Body of pancreas (tissue), 4 donors: Measurements from ENCODE around the gene GALNT12. TPM values are rescaled to one million over a fixed set of nuclear protein-coding genes. Genes with fewer than 3 reads are reported as not detected.

Experiments
- ATAC-seq: fragments of 150-250 bp; one replicate; pipeline ENCODE4 v1.9.1; 2016
- DNase-seq, 4 donors: peaks; one replicate each; pipeline ENCODE4 v3.0.0-alpha.2; 2019
- H3K27ac ChIP-seq, 4 donors: fragments of 200-600 bp; sonication (generic); 1 replicate in 3 of 4; 2 replicates in 1 of 4; pipeline versions ENCODE4 v1.5.1 to v1.6.1; 2016 to 2019; ENCODE audit warnings: mild to moderate bottlenecking in 1 of 4, mixed read lengths in 1 of 4, moderate library complexity in 1 of 4
- H3K27me3 ChIP-seq, 2 donors: fragments of 200-600 bp; sonication (generic); one replicate each; pipeline ENCODE4 v1.6.0; 2016; ENCODE audit warnings: mild to moderate bottlenecking in 1 of 2
- H3K36me3 ChIP-seq, 2 donors: fragments of 200-600 bp; sonication (generic); replicated peaks in 1 of 2; 2 replicates each; pipeline ENCODE4 v1.5.1; 2016; ENCODE audit warnings: low read depth in 2 of 2; ENCODE audit not compliant: insufficient read depth in 1 of 2
- H3K4me1 ChIP-seq: fragments of 200-600 bp; sonication (generic); one replicate; pipeline ENCODE4 v1.6.0; 2016
- H3K4me3 ChIP-seq, 2 donors: fragments of 200-600 bp; sonication (generic); 1 replicate in 1 of 2; 2 replicates in 1 of 2; pipeline ENCODE4 v1.5.1; 2016 to 2019
- H3K9me3 ChIP-seq, 3 donors: fragments of 200-600 bp; sonication (generic); 1 replicate in 2 of 3; 2 replicates in 1 of 3; pipeline ENCODE4 v1.5.1; 2016
- POLR2A ChIP-seq, 3 donors: fragments of 450-650 bp; IDR thresholded peaks; one replicate each; pipeline ENCODE4 v1.6.1; 2016; ENCODE audit warnings: antibody characterized with exemption in 3 of 3, mild to moderate bottlenecking in 2 of 3
- WGBS, 2 donors: methylation state at CpG; one replicate each; pipeline ENCODE4 v1.1.5; 2017; 5-methylcytosine and 5-hydroxymethylcytosine counted together
- intact Hi-C: fragments of 100-400 bp; cut with DNase I; formaldehyde crosslinking; loops from one replicate; pipeline ENCODE4 v1.15.1; 2023
- total RNA-seq, 2 donors: library from RNA; depleted of rRNA; stranded (reverse); fragments of >200 nt; gene quantifications; one replicate each; pipeline ENCODE4 v1.1.0, GENCODE V29; 2016
- TF ChIP-seq, protein P1 (sequence below), 7 experiments: fragments of 450-650 bp in 4 of 7; fragments of 200-600 bp in 3 of 7; sonication (generic) in 3 of 7; IDR thresholded peaks; one replicate each; pipeline ENCODE4 v1.5.1; 2016 to 2019; ENCODE audit warnings: antibody characterized with exemption in 7 of 7

GALNT12 gene
- total RNA-seq, 2 donors from 2014 or later: 13.0 to 53.1 TPM

DNA sequence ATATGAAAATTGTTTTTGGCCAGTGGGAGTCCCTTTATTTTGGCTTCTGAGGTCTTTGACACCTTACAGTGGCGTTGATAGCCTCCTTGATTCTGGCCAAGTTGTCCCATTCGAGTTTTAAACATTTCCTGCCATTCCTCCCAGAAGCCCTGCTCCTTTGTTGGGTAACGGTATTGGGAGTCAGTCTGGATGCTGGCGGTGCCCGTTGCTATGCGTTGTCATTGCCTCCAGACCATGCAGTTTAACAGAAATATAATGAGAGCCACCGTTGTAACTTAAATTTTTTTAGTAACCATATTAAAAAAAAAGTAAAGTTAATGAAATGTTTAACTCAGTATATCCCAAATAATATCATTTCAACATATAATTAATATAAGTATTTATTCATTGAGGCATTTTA lies 35.0 kb downstream of the GALNT12 start:
- ATAC-seq: no peak
- no peaks in the 10 kb centered on the region for H3K9me3 ChIP-seq
- 91 to 93% methylated on average over 7 of the region's 7 CpGs for WGBS, 2 donors
- H3K27ac ChIP-seq: no peak overlapping the region
- intact Hi-C loops: no loop called here
- no peaks in the 10 kb centered on the region for H3K4me1 ChIP-seq
- H3K4me3 ChIP-seq: no peak overlapping the region
- peaks cover 0 to 2% of the 10 kb centered on the region in 2 donors for H3K36me3 ChIP-seq
- no peaks in the 10 kb centered on the region for H3K27me3 ChIP-seq
- TF ChIP-seq, protein P1, sequence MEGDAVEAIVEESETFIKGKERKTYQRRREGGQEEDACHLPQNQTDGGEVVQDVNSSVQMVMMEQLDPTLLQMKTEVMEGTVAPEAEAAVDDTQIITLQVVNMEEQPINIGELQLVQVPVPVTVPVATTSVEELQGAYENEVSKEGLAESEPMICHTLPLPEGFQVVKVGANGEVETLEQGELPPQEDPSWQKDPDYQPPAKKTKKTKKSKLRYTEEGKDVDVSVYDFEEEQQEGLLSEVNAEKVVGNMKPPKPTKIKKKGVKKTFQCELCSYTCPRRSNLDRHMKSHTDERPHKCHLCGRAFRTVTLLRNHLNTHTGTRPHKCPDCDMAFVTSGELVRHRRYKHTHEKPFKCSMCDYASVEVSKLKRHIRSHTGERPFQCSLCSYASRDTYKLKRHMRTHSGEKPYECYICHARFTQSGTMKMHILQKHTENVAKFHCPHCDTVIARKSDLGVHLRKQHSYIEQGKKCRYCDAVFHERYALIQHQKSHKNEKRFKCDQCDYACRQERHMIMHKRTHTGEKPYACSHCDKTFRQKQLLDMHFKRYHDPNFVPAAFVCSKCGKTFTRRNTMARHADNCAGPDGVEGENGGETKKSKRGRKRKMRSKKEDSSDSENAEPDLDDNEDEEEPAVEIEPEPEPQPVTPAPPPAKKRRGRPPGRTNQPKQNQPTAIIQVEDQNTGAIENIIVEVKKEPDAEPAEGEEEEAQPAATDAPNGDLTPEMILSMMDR (IDR thresholded peaks at IDR 0.05): no peak
- no peak for TF ChIP-seq POLR2A (IDR thresholded peaks at IDR 0.05)
- DNase-seq: no peak

DNA sequence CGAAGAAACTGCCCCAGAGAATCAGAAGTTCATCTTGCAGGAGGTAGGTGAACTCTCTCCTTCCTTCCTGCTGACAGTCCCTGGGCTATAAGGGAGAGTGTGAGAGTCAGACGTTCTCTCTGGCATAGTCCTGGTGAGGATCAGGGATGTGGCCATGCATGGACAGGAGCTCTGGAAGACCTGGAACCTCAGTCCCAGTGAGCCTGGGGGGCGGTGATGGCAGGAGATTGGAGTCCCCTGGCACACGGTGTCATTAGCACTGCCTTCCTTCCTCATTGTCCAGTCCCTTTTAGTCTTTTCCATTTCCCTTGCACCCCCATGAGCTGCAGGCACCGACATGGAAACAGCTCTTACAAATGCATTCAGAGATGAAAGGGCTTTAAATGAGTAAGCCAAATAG lies 38.6 kb downstream of the GALNT12 start:
- Histone ChIP-seq H3K9me3 (no peaks in the 10 kb centered on the region), H3K27ac (no peak overlapping the region), H3K36me3 (peaks cover 0 to 1% of the 10 kb centered on the region in 2 donors), H3K4me3 (no peak overlapping the region), H3K27me3 (no peaks in the 10 kb centered on the region), H3K4me1 (peaks cover 12% of the 10 kb centered on the region)
- DNase-seq: no peak
- TF ChIP-seq, protein P1 (IDR thresholded peaks at IDR 0.05): no peak
- no peak for TF ChIP-seq POLR2A (IDR thresholded peaks at IDR 0.05)
- 84 to 85% methylated on average over 5 of the region's 5 CpGs for WGBS, 2 donors
- intact Hi-C loops: no loop called here
- ATAC-seq: no peak

DNA sequence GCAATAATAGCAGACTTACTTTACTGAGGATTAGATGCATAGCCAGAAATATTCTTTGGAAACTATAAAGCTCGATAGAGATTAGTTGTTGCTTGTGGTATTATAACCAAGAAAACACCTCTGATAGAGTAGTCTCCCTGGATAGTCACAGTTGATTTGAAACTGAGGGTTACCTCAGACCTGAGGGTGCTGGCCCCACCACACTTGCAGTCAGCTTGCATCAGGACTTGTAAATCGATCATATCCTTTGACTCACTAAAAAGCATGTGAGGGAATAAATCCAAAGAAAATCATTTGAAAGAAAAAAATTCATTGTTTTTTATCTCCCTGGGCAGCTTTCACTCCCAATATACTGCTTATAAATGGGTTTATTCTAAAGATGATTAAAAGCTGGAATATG lies 39.4 kb downstream of the GALNT12 start:
- no peaks in the 10 kb centered on the region for H3K36me3 ChIP-seq
- H3K9me3 ChIP-seq: no peaks in the 10 kb centered on the region
- no peak overlapping the region for H3K4me3 ChIP-seq
- peaks cover 12% of the 10 kb centered on the region for H3K4me1 ChIP-seq
- ATAC-seq: no peak
- intact Hi-C loops: no loop called here
- TF ChIP-seq, protein P1 (IDR thresholded peaks at IDR 0.05): no peak
- TF ChIP-seq POLR2A (IDR thresholded peaks at IDR 0.05): no peak
- 87 to 88% methylated on average over 2 of the region's 2 CpGs for WGBS, 2 donors
- no peak for DNase-seq
- H3K27me3 ChIP-seq: no peaks in the 10 kb centered on the region
- H3K27ac ChIP-seq: no peak overlapping the region

DNA sequence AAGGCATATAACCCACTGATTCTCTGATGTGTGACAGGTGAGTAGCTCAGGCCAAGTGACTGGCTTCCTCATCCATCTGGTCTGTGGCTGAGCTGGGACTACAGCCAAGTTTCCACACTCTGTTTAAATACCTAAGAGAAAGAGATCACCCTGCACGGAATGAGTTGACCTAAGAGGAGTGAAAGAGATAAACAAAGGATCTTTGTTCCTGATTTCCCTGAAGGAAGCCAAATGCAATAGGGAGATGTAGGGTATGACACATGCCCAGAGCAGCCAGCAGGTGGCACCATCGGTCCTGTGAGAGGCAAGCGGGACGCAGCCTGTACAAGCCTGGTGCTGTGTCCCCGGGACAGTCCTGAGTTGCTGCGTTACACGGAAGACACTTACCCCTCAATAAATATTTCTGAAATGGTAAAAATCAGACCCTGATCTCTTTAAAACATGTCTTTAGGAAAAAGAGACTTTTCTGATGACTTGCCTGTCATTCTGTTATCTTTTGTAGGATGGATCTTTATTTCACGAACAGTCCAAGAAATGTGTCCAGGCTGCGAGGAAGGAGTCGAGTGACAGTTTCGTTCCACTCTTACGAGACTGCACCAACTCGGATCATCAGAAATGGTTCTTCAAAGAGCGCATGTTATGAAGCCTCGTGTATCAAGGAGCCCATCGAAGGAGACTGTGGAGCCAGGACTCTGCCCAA lies 41.1 kb downstream of the GALNT12 start:
- H3K9me3 ChIP-seq: no peaks in the 10 kb centered on the region
- ATAC-seq (peak; percentile 97), DNase-seq (peak; percentile 92 to 95 (median 92))
- H3K4me3 ChIP-seq: no peak overlapping the region
- intact Hi-C loops: no loop called here
- 7 to 8% methylated on average over 16 of the region's 16 CpGs for WGBS, 2 donors
- peaks cover 12% of the 10 kb centered on the region for H3K4me1 ChIP-seq
- TF ChIP-seq POLR2A (IDR thresholded peaks at IDR 0.05): no peak
- TF ChIP-seq, protein P1 (IDR thresholded peaks at IDR 0.05): peak; percentile 75 to 94 (median 93)
- H3K27ac ChIP-seq: peak overlapping the region in 3 of 4 donors; percentile 16 to 67 (median 47)
- H3K36me3 ChIP-seq: no peaks in the 10 kb centered on the region
- no peaks in the 10 kb centered on the region for H3K27me3 ChIP-seq

DNA sequence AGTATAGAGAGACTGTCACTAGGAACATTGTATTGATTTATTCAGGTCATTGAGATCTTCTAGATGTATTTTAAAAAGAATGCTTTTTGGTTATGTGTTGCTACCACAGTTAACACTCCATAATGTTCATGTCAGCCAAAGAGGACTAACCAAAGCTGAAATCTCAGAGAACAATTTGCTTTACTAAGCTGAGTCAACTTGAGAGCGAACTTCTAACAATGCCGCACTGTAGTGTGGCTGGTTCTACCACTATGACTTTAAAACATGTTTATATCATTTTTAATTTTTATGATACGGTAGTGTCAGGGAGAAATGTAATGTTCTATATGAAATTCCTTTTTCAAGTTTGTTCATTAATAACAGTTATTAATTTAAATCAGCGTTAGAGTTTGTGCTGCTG lies 42.1 kb downstream of the GALNT12 start:
- intact Hi-C loops: no loop called here
- 52 to 82% methylated on average over 4 of the region's 4 CpGs for WGBS, 2 donors
- ATAC-seq: no peak

More for the DNA sequence above, 42.1 kb downstream of the GALNT12 start:
- Histone ChIP-seq H3K9me3 (no peaks in the 10 kb centered on the region), H3K27me3 (no peaks in the 10 kb centered on the region), H3K4me1 (peaks cover 12% of the 10 kb centered on the region), H3K4me3 (no peak overlapping the region), H3K27ac (no peak overlapping the region), H3K36me3 (no peaks in the 10 kb centered on the region)
- no peak for TF ChIP-seq POLR2A (IDR thresholded peaks at IDR 0.05)
- TF ChIP-seq, protein P1 (IDR thresholded peaks at IDR 0.05): no peak
- no peak for DNase-seq
